Measurements from ENCODE around the gene SYCP2L. TPM values are rescaled to one million over a fixed set of nuclear protein-coding genes. Genes with fewer than 3 reads are reported as not detected.

Gene SYCP2L
- total and polyA plus RNA-seq, 9 of the 15 experiments (the other 6 are each of a cell fraction or from before 2014, with no cell fraction given): 12.4 to 46.9 (median 22.0) TPM

DNA sequence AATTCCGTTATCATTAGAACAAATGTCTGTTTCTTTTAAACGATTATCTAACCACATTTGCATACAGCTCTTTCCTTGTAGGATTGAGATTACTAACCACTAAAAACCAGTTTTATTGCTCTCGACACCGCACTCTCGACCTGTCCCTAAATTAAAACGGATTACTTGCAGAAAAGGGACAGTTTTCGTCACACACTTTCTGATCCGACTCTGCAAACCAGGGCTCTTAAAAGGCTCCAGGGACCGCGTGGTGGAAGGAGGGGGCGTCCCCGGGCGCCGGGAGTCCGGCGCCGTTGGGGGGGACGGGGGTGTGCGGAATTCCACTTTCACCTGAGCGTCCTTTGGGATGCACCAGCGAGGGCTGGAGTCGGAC lies 49.2 kb upstream of the SYCP2L start:
- H3K9ac ChIP-seq (ENCODE audit: insufficient read depth in 1 of 2, low read depth in 2 of 2, low read length in 2 of 2): peak overlapping the region; percentile 69 to 91
- no peaks in the 10 kb centered on the region for H3K9me1 ChIP-seq (ENCODE audit: control insufficient read depth, insufficient read depth, low read length)
- no peaks in the 10 kb centered on the region for H3K27me3 ChIP-seq (ENCODE audit: control insufficient read depth in 2 of 2, insufficient read depth in 2 of 2, low read length in 2 of 2)
- H4K20me1 ChIP-seq (replicated peaks; ENCODE audit: control insufficient read depth, insufficient read depth, low read length): no peaks in the 10 kb centered on the region
- peak; percentile 26 to 64 (median 43) for DNase-seq (ENCODE audit: extremely low read depth in 1 of 4, low spot score in 3 of 4)
- peaks cover 5% of the 10 kb centered on the region for H3K9me3 ChIP-seq (replicated peaks; ENCODE audit: control insufficient read depth, insufficient read depth, low read depth, low read length)
- peak overlapping the region; percentile 84 for H3K4me2 ChIP-seq (ENCODE audit: insufficient read depth, low read length)
- no peaks in the 10 kb centered on the region for H3K36me3 ChIP-seq (ENCODE audit: control insufficient read depth, insufficient read depth, low read length)
- intact Hi-C loops (cut with micrococcal nuclease) (loop anchor here (5.0 kb wide), 1 partner anchor 50 kb away; the partner anchor contains the start of gene SYCP2L), in situ Hi-C loops (cut with MboI) (no loop called here)
- H2AFZ ChIP-seq (ENCODE audit: low read depth, low read length): peak overlapping the region; percentile 94
- ChIA-PET POLR2A (interaction anchor here (0.8 to 1.6 kb wide), 6 partner anchors 12 to 112 kb away, joined by 3 to 4 read pairs (median 3); no protein-coding TSS in a partner anchor), CTCF (ENCODE audit: low intra/inter-chr PET ratio) (no interaction called here)
- peak overlapping the region; percentile 76 for H3K27ac ChIP-seq (ENCODE audit: extremely low read depth, low read depth, low read length)
- ATAC-seq: peak; percentile 59
- FAIRE-seq: peak; percentile 51
- H3K4me1 ChIP-seq (replicated peaks in 1 of 2; ENCODE audit: control insufficient read depth in 2 of 2, insufficient read depth in 2 of 2, low read length in 2 of 2): peaks cover 14 to 15% of the 10 kb centered on the region in 2 experiments
- no peaks in the 10 kb centered on the region for H3K79me2 ChIP-seq (ENCODE audit: control insufficient read depth, insufficient read depth, low read length)
- peak overlapping the region; percentile 63 for H3K4me3 ChIP-seq
- BruUV-seq (replicated peaks): TSS peak; percentile 62
- 1% methylated on average over 22 of the region's 22 CpGs for WGBS (ENCODE audit: insufficient coverage, low coverage, missing lambda C conversion rate)
- TF ChIP-seq KDM1A (IDR thresholded peaks at IDR 0.05) (peak in 1 of 2 experiments; percentile 56; a peak in 1 of 4 replicates), MYC (IDR thresholded peaks at IDR 0.05; ENCODE audit: low read depth, low read length) (no peak), MYC (CRISPR knock-in tag; IDR thresholded peaks at IDR 0.05; ENCODE audit: borderline replicate concordance, low read depth) (no peak), SIN3A (IDR thresholded peaks at IDR 0.05; ENCODE audit: borderline replicate concordance in 2 of 2, control insufficient read depth in 1 of 2, low read depth in 2 of 2, low read length in 2 of 2) (peak in 1 of 2 experiments; percentile 42; a peak in 1 of 4 replicates), ARHGAP35 (IDR thresholded peaks at IDR 0.05; ENCODE audit: partially characterized antibody) (no peak), MXI1 (IDR thresholded peaks at IDR 0.05; ENCODE audit: low read depth, low read length) (peak; percentile 29; the same call in 1 of the 2 replicates), ETV1 (tag; conservative IDR thresholded peaks at IDR 0.05; ENCODE audit: low read depth) (0 out of 2 replicates have a peak, but pooled peaks have one; percentile 3), TEAD1 (CRISPR knock-in tag; IDR thresholded peaks at IDR 0.05) (no peak), CREB1 (IDR thresholded peaks at IDR 0.05) (no peak), CREB1 (CRISPR knock-in tag; IDR thresholded peaks at IDR 0.05) (0 out of 2 replicates have a peak, but pooled peaks have one; percentile 3), EP400 (IDR thresholded peaks at IDR 0.05) (peak; percentile 53)
- TF ChIP-seq, protein P1, sequence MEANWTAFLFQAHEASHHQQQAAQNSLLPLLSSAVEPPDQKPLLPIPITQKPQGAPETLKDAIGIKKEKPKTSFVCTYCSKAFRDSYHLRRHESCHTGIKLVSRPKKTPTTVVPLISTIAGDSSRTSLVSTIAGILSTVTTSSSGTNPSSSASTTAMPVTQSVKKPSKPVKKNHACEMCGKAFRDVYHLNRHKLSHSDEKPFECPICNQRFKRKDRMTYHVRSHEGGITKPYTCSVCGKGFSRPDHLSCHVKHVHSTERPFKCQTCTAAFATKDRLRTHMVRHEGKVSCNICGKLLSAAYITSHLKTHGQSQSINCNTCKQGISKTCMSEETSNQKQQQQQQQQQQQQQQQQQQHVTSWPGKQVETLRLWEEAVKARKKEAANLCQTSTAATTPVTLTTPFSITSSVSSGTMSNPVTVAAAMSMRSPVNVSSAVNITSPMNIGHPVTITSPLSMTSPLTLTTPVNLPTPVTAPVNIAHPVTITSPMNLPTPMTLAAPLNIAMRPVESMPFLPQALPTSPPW (CRISPR knock-in tag; IDR thresholded peaks at IDR 0.05): peak; percentile 3; the same call in 1 of the 2 replicates
- TF ChIP-seq, protein P2, sequence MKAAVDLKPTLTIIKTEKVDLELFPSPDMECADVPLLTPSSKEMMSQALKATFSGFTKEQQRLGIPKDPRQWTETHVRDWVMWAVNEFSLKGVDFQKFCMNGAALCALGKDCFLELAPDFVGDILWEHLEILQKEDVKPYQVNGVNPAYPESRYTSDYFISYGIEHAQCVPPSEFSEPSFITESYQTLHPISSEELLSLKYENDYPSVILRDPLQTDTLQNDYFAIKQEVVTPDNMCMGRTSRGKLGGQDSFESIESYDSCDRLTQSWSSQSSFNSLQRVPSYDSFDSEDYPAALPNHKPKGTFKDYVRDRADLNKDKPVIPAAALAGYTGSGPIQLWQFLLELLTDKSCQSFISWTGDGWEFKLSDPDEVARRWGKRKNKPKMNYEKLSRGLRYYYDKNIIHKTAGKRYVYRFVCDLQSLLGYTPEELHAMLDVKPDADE (conservative IDR thresholded peaks at IDR 0.05; ENCODE audit: control insufficient read depth, low read depth, low read length): 0 out of 2 replicates have a peak, but pooled peaks have one; percentile 20
- TF ChIP-seq, protein P3, sequence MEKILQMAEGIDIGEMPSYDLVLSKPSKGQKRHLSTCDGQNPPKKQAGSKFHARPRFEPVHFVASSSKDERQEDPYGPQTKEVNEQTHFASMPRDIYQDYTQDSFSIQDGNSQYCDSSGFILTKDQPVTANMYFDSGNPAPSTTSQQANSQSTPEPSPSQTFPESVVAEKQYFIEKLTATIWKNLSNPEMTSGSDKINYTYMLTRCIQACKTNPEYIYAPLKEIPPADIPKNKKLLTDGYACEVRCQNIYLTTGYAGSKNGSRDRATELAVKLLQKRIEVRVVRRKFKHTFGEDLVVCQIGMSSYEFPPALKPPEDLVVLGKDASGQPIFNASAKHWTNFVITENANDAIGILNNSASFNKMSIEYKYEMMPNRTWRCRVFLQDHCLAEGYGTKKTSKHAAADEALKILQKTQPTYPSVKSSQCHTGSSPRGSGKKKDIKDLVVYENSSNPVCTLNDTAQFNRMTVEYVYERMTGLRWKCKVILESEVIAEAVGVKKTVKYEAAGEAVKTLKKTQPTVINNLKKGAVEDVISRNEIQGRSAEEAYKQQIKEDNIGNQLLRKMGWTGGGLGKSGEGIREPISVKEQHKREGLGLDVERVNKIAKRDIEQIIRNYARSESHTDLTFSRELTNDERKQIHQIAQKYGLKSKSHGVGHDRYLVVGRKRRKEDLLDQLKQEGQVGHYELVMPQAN (IDR thresholded peaks at IDR 0.05; ENCODE audit: borderline replicate concordance): peak; percentile 20; the same call in 1 of the 2 replicates
